ENCODE results near the gene TIAM1.

Gene TIAM1

DNA sequence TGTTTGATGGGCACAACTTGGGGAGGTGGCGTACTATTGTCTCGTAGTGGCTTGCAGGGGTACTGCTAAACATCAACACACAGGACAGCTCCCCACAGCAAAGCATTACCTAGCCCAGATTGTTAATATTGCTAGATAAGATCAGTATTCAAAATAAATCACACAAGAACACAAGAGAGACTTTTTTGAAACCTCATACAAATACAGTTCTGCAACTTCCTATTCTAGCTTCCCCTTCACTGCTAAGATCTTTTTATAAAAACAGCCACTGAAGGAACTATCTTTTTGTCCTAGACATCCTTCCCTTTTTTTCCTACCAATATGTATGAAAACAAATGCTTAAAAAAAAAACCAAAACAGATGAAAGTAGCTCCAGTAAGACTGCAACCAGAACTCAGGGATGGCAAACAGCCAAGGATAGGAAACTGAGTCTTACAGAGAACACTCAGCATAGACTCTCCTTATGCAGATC, 167.9 kb downstream of the TIAM1 start:
- no peak overlapping the region for H3K4me3 ChIP-seq (ENCODE audit: low read length)
- DNase-seq (ENCODE audit: low read depth): no peak
- TF ChIP-seq, protein P1, sequence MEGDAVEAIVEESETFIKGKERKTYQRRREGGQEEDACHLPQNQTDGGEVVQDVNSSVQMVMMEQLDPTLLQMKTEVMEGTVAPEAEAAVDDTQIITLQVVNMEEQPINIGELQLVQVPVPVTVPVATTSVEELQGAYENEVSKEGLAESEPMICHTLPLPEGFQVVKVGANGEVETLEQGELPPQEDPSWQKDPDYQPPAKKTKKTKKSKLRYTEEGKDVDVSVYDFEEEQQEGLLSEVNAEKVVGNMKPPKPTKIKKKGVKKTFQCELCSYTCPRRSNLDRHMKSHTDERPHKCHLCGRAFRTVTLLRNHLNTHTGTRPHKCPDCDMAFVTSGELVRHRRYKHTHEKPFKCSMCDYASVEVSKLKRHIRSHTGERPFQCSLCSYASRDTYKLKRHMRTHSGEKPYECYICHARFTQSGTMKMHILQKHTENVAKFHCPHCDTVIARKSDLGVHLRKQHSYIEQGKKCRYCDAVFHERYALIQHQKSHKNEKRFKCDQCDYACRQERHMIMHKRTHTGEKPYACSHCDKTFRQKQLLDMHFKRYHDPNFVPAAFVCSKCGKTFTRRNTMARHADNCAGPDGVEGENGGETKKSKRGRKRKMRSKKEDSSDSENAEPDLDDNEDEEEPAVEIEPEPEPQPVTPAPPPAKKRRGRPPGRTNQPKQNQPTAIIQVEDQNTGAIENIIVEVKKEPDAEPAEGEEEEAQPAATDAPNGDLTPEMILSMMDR (conservative IDR thresholded peaks at IDR 0.05; ENCODE audit: low read depth, low read length): no peak

DNA sequence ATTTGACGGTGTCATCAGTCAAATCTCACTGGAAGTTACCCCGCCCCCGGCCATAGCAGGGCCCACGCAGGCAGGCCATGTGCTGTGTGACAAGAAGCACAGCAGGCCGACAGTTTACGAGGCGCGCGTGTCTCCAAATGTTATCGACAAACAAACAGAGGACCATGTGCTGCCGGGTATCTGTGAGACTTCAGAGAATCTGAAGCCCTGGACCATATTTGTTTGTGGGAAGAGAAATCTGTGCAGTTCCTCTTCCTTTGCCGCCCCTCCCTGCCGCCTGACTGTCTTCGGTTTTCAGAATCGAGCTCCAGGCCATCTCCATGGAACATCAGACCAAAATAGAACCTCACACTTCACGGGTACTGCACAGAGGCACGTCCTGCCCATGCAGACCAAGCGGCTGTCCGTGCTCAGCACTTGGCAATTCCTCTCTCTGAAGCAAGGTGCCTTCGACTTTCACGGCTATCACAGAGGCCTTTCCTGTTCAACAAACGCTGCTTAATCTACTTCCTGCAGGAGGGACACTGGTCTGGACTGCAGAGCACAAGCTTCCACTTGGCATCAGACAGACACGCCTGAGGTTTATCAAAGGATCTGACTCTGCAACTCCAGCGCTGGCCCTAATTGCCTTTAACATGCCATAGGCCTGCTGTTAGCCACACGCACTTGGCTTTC, 170.0 kb downstream of the TIAM1 start:
- DNase-seq (ENCODE audit: low read depth): no peak
- TF ChIP-seq, protein P1 (conservative IDR thresholded peaks at IDR 0.05; ENCODE audit: low read depth, low read length): no peak
- no peak overlapping the region for H3K4me3 ChIP-seq (ENCODE audit: low read length)

DNA sequence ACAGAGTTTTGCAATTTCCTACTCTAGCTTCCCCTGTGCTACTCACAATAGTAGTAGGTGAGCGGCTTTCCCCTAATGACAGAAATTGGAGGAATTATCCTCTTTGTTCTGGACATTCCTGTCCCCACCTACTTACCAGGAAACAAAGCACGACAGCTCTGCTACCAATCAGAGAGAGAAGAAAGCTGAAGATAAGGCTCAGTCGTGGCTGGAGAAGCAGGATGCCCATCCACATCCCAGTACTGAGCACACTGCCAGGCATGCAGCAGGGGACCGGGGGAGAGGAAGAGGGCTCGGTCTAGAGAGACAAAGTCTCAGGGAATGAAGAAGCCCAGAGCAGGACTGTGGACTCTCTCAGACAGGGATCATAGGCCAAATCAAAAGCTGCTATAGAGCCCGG, 171.7 kb downstream of the TIAM1 start:
- TF ChIP-seq, protein P1 (conservative IDR thresholded peaks at IDR 0.05; ENCODE audit: low read depth, low read length): no peak
- H3K4me3 ChIP-seq (ENCODE audit: low read length): no peak overlapping the region
- DNase-seq (ENCODE audit: low read depth): no peak

DNA sequence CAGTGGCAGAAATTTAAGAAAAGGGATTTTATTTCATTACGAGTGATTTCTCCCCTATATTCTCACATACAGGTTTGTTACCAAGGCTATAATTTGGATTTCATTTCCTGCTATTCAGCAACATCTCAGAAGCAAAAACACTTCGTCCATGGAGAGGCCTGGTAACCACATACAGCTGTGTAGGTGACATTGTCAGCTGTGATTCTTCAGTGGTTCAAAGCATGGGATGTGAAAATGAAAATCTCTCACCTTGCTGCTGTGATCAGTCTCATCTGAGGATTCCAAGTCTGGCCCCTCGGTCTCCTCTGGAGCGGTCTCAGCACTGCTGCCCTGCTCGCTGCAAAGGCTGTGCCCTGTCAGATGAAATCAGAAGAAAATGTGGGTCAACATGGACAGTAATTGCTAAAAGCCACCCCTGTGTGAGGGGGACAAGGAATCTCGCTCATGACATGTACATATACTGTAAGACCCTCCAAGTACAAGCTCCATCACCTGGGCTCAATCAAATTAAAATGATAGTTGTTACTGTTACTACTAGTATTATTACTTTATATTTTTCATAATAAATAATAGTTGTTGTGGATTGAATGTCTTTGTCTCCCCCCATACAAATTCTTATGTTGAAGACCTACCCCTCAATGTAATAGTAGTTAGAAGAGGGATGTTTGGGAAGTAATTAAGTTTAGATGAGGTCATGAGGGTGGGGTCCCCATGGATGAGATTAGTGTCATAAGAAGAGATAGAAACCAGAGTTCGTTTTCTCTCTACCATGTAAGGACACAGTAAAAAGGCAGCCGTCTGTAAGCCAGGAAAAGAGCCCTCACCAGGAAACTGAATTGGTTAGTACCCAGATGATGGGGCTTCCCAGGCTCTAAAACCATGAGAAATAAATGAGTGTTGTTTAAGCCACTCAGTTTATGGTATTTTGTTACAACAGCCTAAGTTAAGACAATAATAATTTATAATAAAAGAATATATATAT, 179.1 kb downstream of the TIAM1 start:
- TF ChIP-seq, protein P1 (conservative IDR thresholded peaks at IDR 0.05; ENCODE audit: low read depth, low read length): no peak
- DNase-seq (ENCODE audit: low read depth): no peak
- H3K4me3 ChIP-seq (ENCODE audit: low read length): no peak overlapping the region

DNA sequence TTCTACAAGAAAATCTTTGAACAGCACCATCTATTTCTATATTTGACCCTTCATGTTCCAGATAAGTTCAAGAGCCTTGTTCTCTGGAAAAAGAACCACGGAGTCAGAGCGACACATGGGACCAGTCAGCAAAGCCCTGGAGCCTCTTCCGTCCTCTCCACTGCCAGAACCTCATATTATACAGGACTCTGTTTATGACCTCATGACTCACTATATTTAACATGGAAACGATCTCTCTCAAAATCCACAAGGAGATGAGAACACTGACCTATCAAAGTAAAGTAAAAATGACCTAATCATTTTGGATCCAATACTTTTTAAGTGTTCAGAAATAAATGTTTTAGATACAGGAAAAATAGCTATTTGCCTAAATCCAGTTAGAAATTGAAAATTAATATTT, 181.2 kb downstream of the TIAM1 start:
- H3K4me3 ChIP-seq (ENCODE audit: low read length): no peak overlapping the region
- TF ChIP-seq, protein P1 (conservative IDR thresholded peaks at IDR 0.05; ENCODE audit: low read depth, low read length): no peak
- no peak for DNase-seq (ENCODE audit: low read depth)

DNA sequence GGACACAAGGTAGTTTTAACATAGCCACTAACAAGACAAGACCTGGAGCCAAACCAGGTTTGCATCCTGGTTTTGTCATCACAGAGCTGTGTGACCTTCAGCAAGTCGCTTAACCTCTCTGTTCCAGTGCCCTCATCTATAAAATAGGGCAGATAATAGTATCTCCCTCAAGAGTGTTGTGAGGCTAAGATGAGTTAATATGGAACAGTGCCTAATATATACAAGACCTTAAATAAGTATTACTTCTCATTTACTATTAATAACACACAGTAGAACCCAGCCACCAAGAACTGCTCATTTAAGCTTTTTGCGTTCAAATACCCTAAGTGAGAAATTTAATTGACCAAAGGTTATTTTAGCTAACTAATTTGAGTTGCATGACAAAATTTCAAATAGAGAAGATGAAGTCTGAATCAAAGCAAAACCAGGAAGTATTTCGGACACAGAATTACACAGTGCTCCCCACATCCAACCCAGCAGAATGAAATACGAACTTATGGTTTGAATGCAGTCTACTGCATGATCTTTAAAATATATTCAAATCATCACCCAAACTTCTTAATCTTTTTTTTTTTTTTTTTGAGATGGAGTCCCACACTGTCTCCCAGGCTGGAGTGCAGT, 181.9 kb downstream of the TIAM1 start:
- DNase-seq (ENCODE audit: low read depth): no peak
- no peak overlapping the region for H3K4me3 ChIP-seq (ENCODE audit: low read length)
- TF ChIP-seq, protein P1 (conservative IDR thresholded peaks at IDR 0.05; ENCODE audit: low read depth, low read length): no peak

All from retinal pigment epithelial cell (primary cell).